ENCODE data around the gene SIL1. TPM values are rescaled to one million over a fixed set of nuclear protein-coding genes. Genes with fewer than 3 reads are reported as not detected.
"Not testable (repeated sequence)": the region's sequence is repeated elsewhere in the genome, so short reads cannot be mapped to it uniquely, and the experiment has no call there.

The SIL1 gene
- total and polyA plus RNA-seq, 2 of the 4 experiments (the other 2 are of a cell fraction), result 56.1 to 66.0 TPM

- H4K20me1 ChIP-seq (ENCODE audit: insufficient read depth, low read length); H3K27ac ChIP-seq (ENCODE audit: insufficient read depth, low read length); dilution Hi-C loops (cut with HindIII; ENCODE audit: low sequenced_read_pairs, unreplicated experiment); H3K18ac ChIP-seq (ENCODE audit: low read depth, low read length); H2BK120ac ChIP-seq (ENCODE audit: low read depth, low read length); H3K4ac ChIP-seq (ENCODE audit: low read depth, low read length); H4K5ac ChIP-seq (ENCODE audit: low read depth, low read length); H4K8ac ChIP-seq (ENCODE audit: low read depth in 2 of 2, low read length in 2 of 2); H3K4me3 ChIP-seq (ENCODE audit: insufficient read depth, low read depth, low read length); intact Hi-C loops (cut with micrococcal nuclease); H2AK5ac ChIP-seq (ENCODE audit: low read depth, low read length); H2BK20ac ChIP-seq (ENCODE audit: low read depth, low read length); CTCF ChIA-PET; H3K23ac ChIP-seq (ENCODE audit: low read depth, low read length); H3K9me3 ChIP-seq (ENCODE audit: control insufficient read depth, insufficient read depth, low read length); H3K79me1 ChIP-seq (ENCODE audit: low read depth in 1 of 2, low read length in 2 of 2); H3K56ac ChIP-seq (ENCODE audit: extremely low read depth, insufficient read depth, low read length); POLR2A ChIA-PET (ENCODE audit: unreplicated experiment); in situ Hi-C loops (cut with MboI; ENCODE audit: low sequenced_read_pairs); BruUV-seq (replicated peaks); H3K9ac ChIP-seq (ENCODE audit: low read depth, low read length); H2BK5ac ChIP-seq (ENCODE audit: low read depth, low read length, poor library complexity, severe bottlenecking); ATAC-seq (ENCODE audit: low read depth); H2BK15ac ChIP-seq (ENCODE audit: low read depth, low read length); H3K4me2 ChIP-seq (ENCODE audit: low read depth, low read length); H3K36me3 ChIP-seq (ENCODE audit: control insufficient read depth, insufficient read depth, low read length); H3K14ac ChIP-seq (replicated peaks; ENCODE audit: low read depth, low read length); H2AFZ ChIP-seq (replicated peaks; ENCODE audit: low read length, poor library complexity); DNase-seq; H2AK9ac ChIP-seq (replicated peaks; ENCODE audit: low read depth, low read length, poor library complexity); H3K27me3 ChIP-seq (ENCODE audit: control insufficient read depth, insufficient read depth, low read length); H3K9me1 ChIP-seq (ENCODE audit: insufficient read depth, low read length); H3K4me1 ChIP-seq (ENCODE audit: control insufficient read depth, insufficient read depth, low read length); H4K91ac ChIP-seq (ENCODE audit: insufficient read depth, low read depth, low read length): not testable (repeated sequence)
- WGBS, 2 experiments (ENCODE audit: extremely low coverage in 2 of 2, insufficient read length in 1 of 2), result no CpG with 5 or more reads among the region's 3 CpGs
Observed at GRCh38 chr5:139164897-139165296, 33.3 kb downstream of the SIL1 start.
